IMR-90 (cell line): Measurements from ENCODE around the gene B3GAT2. TPM values are rescaled to one million over a fixed set of nuclear protein-coding genes. Genes with fewer than 3 reads are reported as not detected.

Experiments
- ATAC-seq: fragments of 200-7000 bp; cut with Tn5 transposase; 2 replicates; pipeline ENCODE4 v1.9.1; 2020; ENCODE audit warnings: low read depth, mild to moderate bottlenecking, moderate library complexity
- BruUV-seq: library from RNA; stranded (reverse); fragments of 400-500 nt; replicated peaks from 2 replicates; lab custom pipeline; 2021; lab: Mats Ljungman, UMichigan
- CTCF ChIA-PET: fragments of 300-600 bp; formaldehyde crosslinking; extraction: SDS; loops from one replicate; lab custom pipeline; 2021; ENCODE audit warnings: antibody characterized with exemption; lab: Yijun Ruan, JAX
- POLR2A ChIA-PET: fragments of 300-600 bp; sonication (Branson Sonifier 250); formaldehyde crosslinking; loops from one replicate; lab custom pipeline; 2022; ENCODE audit warnings: antibody characterized with exemption; ENCODE audit not compliant: unreplicated experiment; lab: Charles Lee
- DNase-seq: peaks from one replicate; pipeline ENCODE4 v3.0.0; 2013
- H2AFZ ChIP-seq: replicated peaks from 2 replicates; pipeline ENCODE3; 2013; ENCODE audit warnings: low read length, mild to moderate bottlenecking; ENCODE audit not compliant: poor library complexity
- H2AK5ac ChIP-seq: 2 replicates; pipeline ENCODE4 v1.6.1; 2013; ENCODE audit warnings: low read depth, low read length, inconsistent platforms
- H2AK9ac ChIP-seq: replicated peaks from 2 replicates; pipeline ENCODE3; 2013; ENCODE audit warnings: mild to moderate bottlenecking, low read depth, low read length, moderate library complexity; ENCODE audit not compliant: poor library complexity
- H2BK120ac ChIP-seq: 2 replicates; pipeline ENCODE4 v1.6.1; 2013; ENCODE audit warnings: low read depth, low read length, inconsistent platforms
- H2BK15ac ChIP-seq: 3 replicates; pipeline ENCODE4 v1.6.1; 2013; ENCODE audit warnings: low read depth, low read length, inconsistent platforms
- H2BK20ac ChIP-seq: 2 replicates; pipeline ENCODE4 v1.6.1; 2013; ENCODE audit warnings: low read depth, mild to moderate bottlenecking, inconsistent platforms, low read length, moderate library complexity
- H2BK5ac ChIP-seq: 2 replicates; pipeline ENCODE4 v1.6.1; 2013; ENCODE audit warnings: mild to moderate bottlenecking, low read depth, low read length, inconsistent platforms; ENCODE audit not compliant: poor library complexity, severe bottlenecking
- H3K14ac ChIP-seq: replicated peaks from 2 replicates; pipeline ENCODE4 v1.6.1; 2013; ENCODE audit warnings: low read depth, low read length, inconsistent platforms
- H3K18ac ChIP-seq: 2 replicates; pipeline ENCODE4 v1.6.1; 2013; ENCODE audit warnings: low read depth, low read length, control low read depth
- H3K23ac ChIP-seq: 2 replicates; pipeline ENCODE4 v1.6.1; 2013; ENCODE audit warnings: low read depth, low read length, inconsistent platforms
- H3K27ac ChIP-seq: 2 replicates; pipeline ENCODE4 v1.5.1; 2013; ENCODE audit warnings: mild to moderate bottlenecking, control low read depth, low read length; ENCODE audit not compliant: insufficient read depth
- H3K27me3 ChIP-seq: 2 replicates; pipeline ENCODE4 v1.6.1; 2013; ENCODE audit warnings: low read length; ENCODE audit not compliant: control insufficient read depth, insufficient read depth
- H3K36me3 ChIP-seq: 2 replicates; pipeline ENCODE4 v1.6.1; 2013; ENCODE audit warnings: low read length, mixed read lengths; ENCODE audit not compliant: control insufficient read depth, insufficient read depth
- H3K4ac ChIP-seq: 2 replicates; pipeline ENCODE4 v1.6.1; 2013; ENCODE audit warnings: low read depth, low read length, inconsistent platforms
- H3K4me1 ChIP-seq: 2 replicates; pipeline ENCODE4 v1.6.1; 2013; ENCODE audit warnings: low read length, mixed read lengths; ENCODE audit not compliant: control insufficient read depth, insufficient read depth
- H3K4me2 ChIP-seq: 2 replicates; pipeline ENCODE4 v1.6.1; 2013; ENCODE audit warnings: low read depth, mild to moderate bottlenecking, control low read depth, low read length, moderate library complexity
- H3K4me3 ChIP-seq: 2 replicates; pipeline ENCODE4 v1.5.1; 2013; ENCODE audit warnings: low read depth, mild to moderate bottlenecking, control low read depth, low read length, moderate library complexity; ENCODE audit not compliant: insufficient read depth
- H3K56ac ChIP-seq: 2 replicates; pipeline ENCODE4 v1.6.1; 2013; ENCODE audit warnings: low read length, inconsistent platforms; ENCODE audit not compliant: insufficient read depth; ENCODE audit errors: extremely low read depth
- H3K79me1 ChIP-seq, 2 experiments: 2 replicates each; pipeline ENCODE4 v1.6.1; 2013; ENCODE audit warnings: low read length in 2 of 2, inconsistent platforms in 1 of 2, low read depth in 1 of 2
- H3K9ac ChIP-seq: 2 replicates; pipeline ENCODE4 v1.6.1; 2013; ENCODE audit warnings: low read depth, low read length, control low read depth
- H3K9me1 ChIP-seq: 2 replicates; pipeline ENCODE4 v1.6.1; 2013; ENCODE audit warnings: low read length, inconsistent platforms; ENCODE audit not compliant: insufficient read depth
- H3K9me3 ChIP-seq: 2 replicates; pipeline ENCODE4 v1.6.1; 2013; ENCODE audit warnings: low read length; ENCODE audit not compliant: control insufficient read depth, insufficient read depth
- H4K20me1 ChIP-seq: 2 replicates; pipeline ENCODE4 v1.6.1; 2013; ENCODE audit warnings: low read length, inconsistent platforms; ENCODE audit not compliant: insufficient read depth
- H4K5ac ChIP-seq: 2 replicates; pipeline ENCODE4 v1.6.1; 2013; ENCODE audit warnings: mild to moderate bottlenecking, low read depth, low read length, control low read depth
- H4K8ac ChIP-seq, 2 experiments: 2 replicates each; pipeline ENCODE4 v1.6.1; 2013; ENCODE audit warnings: low read depth in 2 of 2, low read length in 2 of 2, control low read depth in 1 of 2, inconsistent platforms in 1 of 2
- H4K91ac ChIP-seq: 2 replicates; pipeline ENCODE4 v1.6.1; 2013; ENCODE audit warnings: low read depth, low read length, inconsistent platforms; ENCODE audit not compliant: insufficient read depth
- CEBPB ChIP-seq: IDR thresholded peaks from 2 replicates; pipeline ENCODE4 v1.6.1; 2012; ENCODE audit warnings: low read depth, low read length, improper control_type of control experiment
- CHD1 ChIP-seq: IDR thresholded peaks from 2 replicates; pipeline ENCODE4 v1.6.1; 2012; ENCODE audit warnings: low read depth, low read length, improper control_type of control experiment
- SMC3 ChIP-seq: fragments of 150-350 bp; IDR thresholded peaks from 2 replicates; pipeline ENCODE4 v1.6.1; 2016; ENCODE audit warnings: low read depth, mild to moderate bottlenecking, antibody characterized with exemption, low read length, moderate library complexity
- WGBS, 2 experiments: methylation state at CpG; one replicate each; pipeline versions ENCODE4 v1.1.5 to v1.1.7; 2013; ENCODE audit warnings: missing lambda C conversion rate in 2 of 2; ENCODE audit not compliant: insufficient read length in 1 of 2; ENCODE audit errors: extremely low coverage in 2 of 2; 5-methylcytosine and 5-hydroxymethylcytosine counted together
- dilution Hi-C: fragments of 300-500 bp; cut with HindIII; formaldehyde crosslinking; loops from one replicate; pipeline ENCODE4 v1.14.3; 2018; ENCODE audit warnings: low sequenced_read_pairs; ENCODE audit not compliant: unreplicated experiment
- in situ Hi-C: fragments of 300-500 bp; cut with MboI; formaldehyde crosslinking; loops from 3 replicates; pipeline ENCODE4 v1.14.3; 2019; ENCODE audit warnings: low sequenced_read_pairs, inconsistent platforms, mixed read lengths
- intact Hi-C: fragments of 100-400 bp; cut with micrococcal nuclease; formaldehyde crosslinking; loops from 2 replicates; pipeline ENCODE4 v1.10.0; 2022
- polyA plus RNA-seq, 3 experiments: library from polyadenylated mRNA; depleted of rRNA; stranded (reverse); fragments of >200 nt; gene quantifications; 2 replicates each; pipeline ENCODE4 v1.2.3, GENCODE V29; 2012; ENCODE audit warnings: low replicate concordance in 1 of 3
- total RNA-seq: library from RNA; depleted of rRNA; stranded (reverse); fragments of >200 nt; gene quantifications from 2 replicates; pipeline ENCODE4 v1.2.3, GENCODE V29; 2012

The B3GAT2 gene
- total and polyA plus RNA-seq, 2 of the 4 experiments (the other 2 are of a cell fraction): 0.02 TPM; not detected in 1

DNA sequence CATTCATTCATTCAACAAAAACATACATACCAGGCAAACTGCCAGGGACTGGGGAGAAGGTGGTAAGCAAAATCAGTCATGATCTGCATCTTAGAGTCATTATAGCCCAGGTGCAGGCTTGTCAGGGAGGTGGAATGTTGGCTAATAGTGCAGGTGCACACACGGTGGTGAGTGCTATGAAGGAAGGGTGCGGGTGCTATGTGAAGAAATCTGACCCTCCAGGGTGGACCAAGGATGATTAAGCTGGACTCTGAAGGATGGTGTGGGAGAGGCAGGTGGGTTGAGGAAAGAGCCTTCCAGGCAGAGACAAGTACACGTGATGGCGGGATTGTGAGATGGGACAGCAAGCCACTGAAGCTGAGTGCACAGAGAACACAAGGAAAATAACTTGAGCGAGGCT, 77.4 kb downstream of the B3GAT2 start:
- no peaks in the 10 kb centered on the region for H3K79me1 ChIP-seq
- no peaks in the 10 kb centered on the region for H3K4me1 ChIP-seq
- 0 out of 2 replicates have a peak, but pooled peaks cover 1% of the 10 kb centered on the region for H3K9me3 ChIP-seq
- POLR2A ChIA-PET: no interaction called here
- H2AFZ ChIP-seq: no peak overlapping the region
- no peak overlapping the region for H3K14ac ChIP-seq
- in situ Hi-C loops (no loop called here), intact Hi-C loops (no loop called here), dilution Hi-C loops (loop anchor here (25.0 kb wide), 1 partner anchor 167 kb away; no protein-coding TSS in a partner anchor)
- no peak overlapping the region for H2AK5ac ChIP-seq
- no peak overlapping the region for H3K4me2 ChIP-seq
- no peak overlapping the region for H4K8ac ChIP-seq
- H4K91ac ChIP-seq: no peak overlapping the region
- H3K9me1 ChIP-seq: no peaks in the 10 kb centered on the region
- no TSS peak for BruUV-seq
- CTCF ChIA-PET: interaction anchor here (1.5 kb wide), 1 partner anchor 172 kb away, joined by 8 read pairs; no protein-coding TSS in a partner anchor
- H2BK5ac ChIP-seq: no peak overlapping the region
- ATAC-seq (no peak), DNase-seq (no peak)
- no peaks in the 10 kb centered on the region for H3K36me3 ChIP-seq
- no peaks in the 10 kb centered on the region for H4K20me1 ChIP-seq
- H3K56ac ChIP-seq: no peak overlapping the region
- no peak overlapping the region for H4K5ac ChIP-seq
- peaks cover 5% of the 10 kb centered on the region for H3K27me3 ChIP-seq
- no peak overlapping the region for H3K4me3 ChIP-seq
- no peak overlapping the region for H3K4ac ChIP-seq
- H2BK120ac ChIP-seq: no peak overlapping the region
- 80% methylated on average over 3 of the region's 5 CpGs; no CpG with 5 or more reads in 1 of the 2 experiments for WGBS, 2 experiments
- no peak for TF ChIP-seq CEBPB
- no peak for TF ChIP-seq CHD1
- TF ChIP-seq SMC3: no peak
- no peak overlapping the region for H3K27ac ChIP-seq
- H2AK9ac ChIP-seq: no peak overlapping the region
- no peak overlapping the region for H2BK15ac ChIP-seq
- no peak overlapping the region for H3K9ac ChIP-seq
- H2BK20ac ChIP-seq: no peak overlapping the region
- H3K18ac ChIP-seq: no peak overlapping the region
- no peak overlapping the region for H3K23ac ChIP-seq
